ENCODE data around the gene MAD1L1.

Gene MAD1L1

DNA sequence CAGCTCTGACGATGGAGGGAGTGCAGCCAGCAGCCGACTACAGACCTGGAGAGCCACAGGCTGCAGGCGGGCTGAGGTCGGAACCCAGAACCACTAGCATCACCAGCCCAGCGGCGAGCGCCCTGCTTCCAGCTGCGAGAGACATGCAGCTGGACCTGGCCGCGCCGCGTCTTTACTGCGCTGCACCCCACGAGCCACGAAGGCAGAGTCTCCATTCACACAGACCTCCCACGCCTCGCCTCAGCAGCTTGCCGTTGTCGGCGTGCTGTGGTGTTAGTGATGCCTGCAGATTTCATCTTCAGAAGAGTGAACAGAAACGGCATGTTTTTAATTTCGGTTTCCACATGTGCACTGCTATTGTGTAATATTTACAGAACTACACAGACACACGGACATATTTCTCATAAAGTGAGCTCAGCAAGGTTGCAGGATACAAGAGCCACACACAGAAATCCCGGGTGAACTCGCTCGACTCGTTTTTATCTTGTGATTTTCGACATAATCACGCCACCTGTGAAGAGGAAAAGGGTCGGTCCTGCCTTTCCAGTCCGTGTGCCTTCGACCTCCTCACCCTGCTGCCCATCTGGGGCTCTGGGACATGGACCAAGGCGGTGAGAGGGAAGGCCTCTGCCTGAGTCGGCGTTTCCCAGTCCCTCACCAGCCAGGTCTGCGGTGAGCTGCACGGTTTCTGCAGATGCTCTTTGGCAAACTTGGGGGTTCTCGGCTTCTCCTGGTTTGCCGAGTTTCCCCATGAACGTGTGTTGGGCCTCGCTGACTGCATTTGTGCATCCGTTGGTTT, 310.5 kb downstream of the MAD1L1 start:
- H3K4me3 ChIP-seq (ENCODE audit: low read depth, low read length), result no peak overlapping the region
- in situ Hi-C loops (cut with HindIII; ENCODE audit: low sequenced_read_pairs), result no loop called here
- DNase-seq (ENCODE audit: low read depth, low spot score), result peak; percentile 43
- TF ChIP-seq, protein P1, sequence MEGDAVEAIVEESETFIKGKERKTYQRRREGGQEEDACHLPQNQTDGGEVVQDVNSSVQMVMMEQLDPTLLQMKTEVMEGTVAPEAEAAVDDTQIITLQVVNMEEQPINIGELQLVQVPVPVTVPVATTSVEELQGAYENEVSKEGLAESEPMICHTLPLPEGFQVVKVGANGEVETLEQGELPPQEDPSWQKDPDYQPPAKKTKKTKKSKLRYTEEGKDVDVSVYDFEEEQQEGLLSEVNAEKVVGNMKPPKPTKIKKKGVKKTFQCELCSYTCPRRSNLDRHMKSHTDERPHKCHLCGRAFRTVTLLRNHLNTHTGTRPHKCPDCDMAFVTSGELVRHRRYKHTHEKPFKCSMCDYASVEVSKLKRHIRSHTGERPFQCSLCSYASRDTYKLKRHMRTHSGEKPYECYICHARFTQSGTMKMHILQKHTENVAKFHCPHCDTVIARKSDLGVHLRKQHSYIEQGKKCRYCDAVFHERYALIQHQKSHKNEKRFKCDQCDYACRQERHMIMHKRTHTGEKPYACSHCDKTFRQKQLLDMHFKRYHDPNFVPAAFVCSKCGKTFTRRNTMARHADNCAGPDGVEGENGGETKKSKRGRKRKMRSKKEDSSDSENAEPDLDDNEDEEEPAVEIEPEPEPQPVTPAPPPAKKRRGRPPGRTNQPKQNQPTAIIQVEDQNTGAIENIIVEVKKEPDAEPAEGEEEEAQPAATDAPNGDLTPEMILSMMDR (IDR thresholded peaks at IDR 0.05; ENCODE audit: low read depth, low read length), result no peak

DNA sequence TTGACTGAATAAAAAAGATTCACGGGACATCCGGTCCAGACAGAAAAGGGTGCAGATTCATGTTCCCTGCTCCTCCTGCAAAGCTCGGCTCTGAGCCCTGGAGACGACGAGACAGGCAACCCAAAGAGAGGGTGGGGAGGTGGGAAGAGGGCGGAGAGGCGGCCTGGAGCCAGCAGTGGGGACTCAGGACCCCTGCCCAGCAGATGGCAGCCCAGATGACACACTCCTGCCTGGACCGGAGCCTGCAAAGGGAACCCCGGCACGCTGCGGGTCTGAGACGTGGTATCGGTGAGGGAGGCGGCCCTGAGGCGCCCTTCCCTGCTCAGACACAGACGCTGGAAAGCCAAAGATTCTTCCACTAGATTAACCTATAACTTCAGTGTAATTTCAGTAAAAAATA, 311.9 kb downstream of the MAD1L1 start:
- no peak for DNase-seq (ENCODE audit: low read depth, low spot score)
- TF ChIP-seq, protein P1 (IDR thresholded peaks at IDR 0.05; ENCODE audit: low read depth, low read length), result no peak
- in situ Hi-C loops (cut with HindIII; ENCODE audit: low sequenced_read_pairs), result no loop called here
- no peak overlapping the region for H3K4me3 ChIP-seq (ENCODE audit: low read depth, low read length)

DNA sequence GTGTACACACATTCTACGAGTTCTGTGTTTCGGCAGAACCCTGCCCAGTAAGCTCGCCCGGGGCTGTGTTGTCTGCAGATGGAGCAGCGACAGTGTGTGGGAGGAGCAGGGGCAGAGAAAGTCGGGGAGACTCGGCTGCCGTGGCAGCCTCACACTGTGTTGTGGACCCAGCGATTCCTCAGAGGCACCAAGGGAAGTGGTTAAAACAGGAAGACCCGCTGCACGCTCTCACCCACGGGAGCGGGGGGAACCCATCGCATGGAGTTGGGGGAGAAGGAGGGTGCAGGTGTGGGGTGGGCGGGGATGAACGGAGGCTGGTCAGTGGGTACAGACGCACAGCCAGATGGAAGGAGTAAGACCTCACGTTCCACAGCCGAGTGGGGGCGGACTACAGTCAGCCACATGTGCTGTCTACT, 312.5 kb downstream of the MAD1L1 start:
- no peak for DNase-seq (ENCODE audit: low read depth, low spot score)
- in situ Hi-C loops (cut with HindIII; ENCODE audit: low sequenced_read_pairs), result no loop called here
- H3K4me3 ChIP-seq (ENCODE audit: low read depth, low read length), result no peak overlapping the region

DNA sequence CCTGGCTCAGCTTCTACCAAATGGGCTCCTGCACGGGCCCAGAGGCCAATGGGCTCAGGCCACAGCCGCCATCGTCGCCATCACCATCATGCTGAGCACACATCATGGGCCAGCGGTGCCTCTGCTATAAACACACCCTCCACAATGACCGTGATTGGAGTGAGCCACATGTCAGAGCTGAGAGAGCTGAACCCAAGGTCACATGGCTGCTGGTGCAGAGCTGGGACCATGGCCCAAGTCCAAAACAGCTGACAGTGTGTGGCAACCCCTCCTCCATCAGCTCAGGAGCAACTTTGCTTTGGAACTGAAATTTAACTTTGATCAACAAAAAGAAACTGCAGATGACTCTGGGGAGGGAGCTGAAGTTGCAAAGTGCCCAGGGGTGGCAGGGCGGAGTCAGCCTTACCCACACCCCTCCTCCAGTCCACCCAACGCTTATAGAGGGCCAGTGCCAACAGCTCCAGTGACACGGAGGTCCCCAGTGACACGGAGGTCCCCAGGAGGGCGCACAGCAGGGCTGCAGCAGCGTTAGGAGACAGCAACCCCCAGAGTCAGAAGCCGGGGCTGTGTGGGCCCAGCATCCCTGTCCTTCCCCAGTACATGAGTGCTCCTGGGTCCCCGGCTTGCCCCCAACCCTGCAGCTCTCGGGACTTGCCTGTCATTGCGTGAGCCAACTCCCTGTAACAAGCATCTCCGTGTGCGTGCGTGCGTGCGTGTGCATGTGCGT, 313.0 kb downstream of the MAD1L1 start:
- no peak for DNase-seq (ENCODE audit: low read depth, low spot score)
- in situ Hi-C loops (cut with HindIII; ENCODE audit: low sequenced_read_pairs), result no loop called here

More for the DNA sequence above, 312.5 kb downstream of the MAD1L1 start:
- TF ChIP-seq, protein P1 (IDR thresholded peaks at IDR 0.05; ENCODE audit: low read depth, low read length), result no peak

DNA sequence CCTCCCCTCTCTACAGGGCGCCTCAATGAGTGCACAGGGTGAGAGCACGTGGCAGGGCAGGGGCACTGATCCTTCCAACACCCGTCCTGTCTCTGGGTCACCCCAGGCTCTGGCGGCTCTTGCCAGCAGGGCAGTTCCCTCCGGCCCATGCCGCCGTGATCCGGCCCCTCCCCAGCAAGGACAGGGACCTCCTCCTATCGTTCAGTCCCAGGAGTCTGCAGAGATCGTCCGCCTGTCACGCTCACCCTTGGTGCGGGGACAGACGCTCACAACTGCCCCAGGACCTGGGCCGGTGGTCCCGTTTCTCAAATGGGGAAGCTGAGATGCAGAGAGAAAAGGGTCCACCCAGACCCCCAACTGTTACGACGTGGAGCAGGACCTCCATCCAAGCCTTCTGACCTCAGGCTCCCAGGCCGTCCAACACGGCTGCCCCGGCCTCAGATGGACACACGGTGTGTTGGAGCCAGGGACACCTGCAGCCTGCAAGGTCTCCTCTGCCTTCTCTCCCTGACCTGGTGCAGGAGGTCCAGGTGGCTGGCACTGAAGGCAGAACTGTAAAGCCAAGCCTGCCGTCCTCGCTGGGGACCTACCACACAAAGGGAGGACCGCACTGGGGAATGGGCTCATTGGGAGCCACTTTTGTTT, 313.7 kb downstream of the MAD1L1 start:
- in situ Hi-C loops (cut with HindIII; ENCODE audit: low sequenced_read_pairs), result no loop called here
- no peak overlapping the region for H3K4me3 ChIP-seq (ENCODE audit: low read depth, low read length)
- TF ChIP-seq, protein P1 (IDR thresholded peaks at IDR 0.05; ENCODE audit: low read depth, low read length), result no peak
- no peak for DNase-seq (ENCODE audit: low read depth, low spot score)

More for the DNA sequence above, 313.0 kb downstream of the MAD1L1 start:
- no peak overlapping the region for H3K4me3 ChIP-seq (ENCODE audit: low read depth, low read length)
- TF ChIP-seq, protein P1 (IDR thresholded peaks at IDR 0.05; ENCODE audit: low read depth, low read length), result no peak

DNA sequence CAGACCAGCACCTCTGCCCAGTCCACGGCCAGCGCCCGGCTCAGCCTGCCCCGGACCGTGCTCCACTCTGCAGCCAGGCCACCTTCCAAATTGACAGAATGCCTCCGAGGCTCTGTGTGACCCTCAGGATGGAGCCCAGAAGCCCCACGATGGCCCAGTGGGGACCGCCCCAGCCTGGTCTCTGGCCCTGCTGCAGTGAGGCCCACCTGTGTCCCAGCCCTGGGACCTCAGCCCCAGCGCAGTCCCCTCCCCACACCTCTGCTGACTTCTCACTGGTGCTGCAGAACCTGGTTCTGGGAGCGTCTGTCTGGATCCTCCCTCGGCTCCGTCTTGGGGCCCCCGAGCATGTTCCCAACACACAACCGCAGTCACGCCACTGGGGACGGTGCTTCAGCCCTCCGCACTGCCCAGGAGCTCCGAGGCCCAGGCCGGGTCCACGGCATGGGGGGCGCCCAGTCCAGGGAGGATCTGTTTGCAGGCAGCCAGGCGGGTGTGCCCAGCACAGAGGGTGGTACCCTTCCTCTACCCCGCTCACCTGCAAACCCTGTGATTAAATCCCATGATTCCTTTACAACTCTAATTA, 314.6 kb downstream of the MAD1L1 start:
- TF ChIP-seq, protein P1 (IDR thresholded peaks at IDR 0.05; ENCODE audit: low read depth, low read length), result no peak
- no peak overlapping the region for H3K4me3 ChIP-seq (ENCODE audit: low read depth, low read length)
- in situ Hi-C loops (cut with HindIII; ENCODE audit: low sequenced_read_pairs), result no loop called here
- no peak for DNase-seq (ENCODE audit: low read depth, low spot score)
